ENCODE results near the gene SV2B. TPM values are rescaled to one million over a fixed set of nuclear protein-coding genes. Genes with fewer than 3 reads are reported as not detected.
A peak's percentile ranks its signal among the peaks of the same experiment; 100 is the strongest.

The SV2B gene
- total RNA-seq, 2 donors from 2014 or later = 6.5 to 8.8 TPM

DNA sequence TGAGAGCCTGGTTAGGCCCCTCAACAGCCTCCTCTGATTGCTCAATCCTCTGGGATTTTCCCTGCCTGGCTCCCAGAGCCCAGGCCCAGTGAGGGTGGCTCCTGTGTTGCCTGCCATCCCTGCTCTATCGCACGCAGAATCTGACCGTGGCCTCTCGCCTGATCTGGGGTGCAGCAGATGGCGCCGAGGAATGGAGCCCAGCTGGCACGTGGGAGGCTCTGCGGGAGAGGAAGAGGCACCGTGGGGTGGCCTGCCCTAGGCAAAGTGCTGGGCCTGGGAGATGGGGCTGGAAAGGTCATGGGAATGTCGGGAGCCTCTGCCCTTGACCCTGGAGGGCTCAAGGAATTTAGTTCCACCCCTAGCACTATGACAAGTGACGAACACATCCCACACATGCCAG lies 10.3 kb downstream of the SV2B start:
- H3K36me3 Mint-ChIP-seq (ENCODE audit: low read depth) = no peaks in the 10 kb centered on the region
- Histone ChIP-seq H3K4me3 (ENCODE audit: low read length) (no peak overlapping the region), H3K4me1 (ENCODE audit: control insufficient read depth, insufficient read depth, low read length) (peaks cover 4% of the 10 kb centered on the region), H3K36me3 (ENCODE audit: control insufficient read depth, insufficient read depth, low read length) (no peaks in the 10 kb centered on the region), H3K27me3 (ENCODE audit: control insufficient read depth, insufficient read depth, low read length, poor library complexity, severe bottlenecking) (peaks cover 87% of the 10 kb centered on the region), H3K9me3 (ENCODE audit: control insufficient read depth, low read length) (no peaks in the 10 kb centered on the region), H3K27ac (ENCODE audit: low read depth, low read length) (no peak overlapping the region), H3K9ac (ENCODE audit: extremely low read depth, low read length, poor library complexity, severe bottlenecking) (no peak overlapping the region)
- H3K27me3 Mint-ChIP-seq (ENCODE audit: insufficient read depth) = peaks cover 68% of the 10 kb centered on the region
- 90 to 91% methylated on average over 8 to 11 of the region's 11 CpGs for WGBS, 2 experiments (ENCODE audit: insufficient coverage in 1 of 2, insufficient read length in 1 of 2)
- no peak overlapping the region for H3K4me3 Mint-ChIP-seq
- TF ChIP-seq, protein P1, sequence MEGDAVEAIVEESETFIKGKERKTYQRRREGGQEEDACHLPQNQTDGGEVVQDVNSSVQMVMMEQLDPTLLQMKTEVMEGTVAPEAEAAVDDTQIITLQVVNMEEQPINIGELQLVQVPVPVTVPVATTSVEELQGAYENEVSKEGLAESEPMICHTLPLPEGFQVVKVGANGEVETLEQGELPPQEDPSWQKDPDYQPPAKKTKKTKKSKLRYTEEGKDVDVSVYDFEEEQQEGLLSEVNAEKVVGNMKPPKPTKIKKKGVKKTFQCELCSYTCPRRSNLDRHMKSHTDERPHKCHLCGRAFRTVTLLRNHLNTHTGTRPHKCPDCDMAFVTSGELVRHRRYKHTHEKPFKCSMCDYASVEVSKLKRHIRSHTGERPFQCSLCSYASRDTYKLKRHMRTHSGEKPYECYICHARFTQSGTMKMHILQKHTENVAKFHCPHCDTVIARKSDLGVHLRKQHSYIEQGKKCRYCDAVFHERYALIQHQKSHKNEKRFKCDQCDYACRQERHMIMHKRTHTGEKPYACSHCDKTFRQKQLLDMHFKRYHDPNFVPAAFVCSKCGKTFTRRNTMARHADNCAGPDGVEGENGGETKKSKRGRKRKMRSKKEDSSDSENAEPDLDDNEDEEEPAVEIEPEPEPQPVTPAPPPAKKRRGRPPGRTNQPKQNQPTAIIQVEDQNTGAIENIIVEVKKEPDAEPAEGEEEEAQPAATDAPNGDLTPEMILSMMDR (conservative IDR thresholded peaks at IDR 0.05) = no peak
- H3K4me1 Mint-ChIP-seq = peaks cover 9% of the 10 kb centered on the region
- H3K9me3 Mint-ChIP-seq = no peaks in the 10 kb centered on the region
- H3K27ac Mint-ChIP-seq = no peak overlapping the region
- no peak for DNase-seq

DNA sequence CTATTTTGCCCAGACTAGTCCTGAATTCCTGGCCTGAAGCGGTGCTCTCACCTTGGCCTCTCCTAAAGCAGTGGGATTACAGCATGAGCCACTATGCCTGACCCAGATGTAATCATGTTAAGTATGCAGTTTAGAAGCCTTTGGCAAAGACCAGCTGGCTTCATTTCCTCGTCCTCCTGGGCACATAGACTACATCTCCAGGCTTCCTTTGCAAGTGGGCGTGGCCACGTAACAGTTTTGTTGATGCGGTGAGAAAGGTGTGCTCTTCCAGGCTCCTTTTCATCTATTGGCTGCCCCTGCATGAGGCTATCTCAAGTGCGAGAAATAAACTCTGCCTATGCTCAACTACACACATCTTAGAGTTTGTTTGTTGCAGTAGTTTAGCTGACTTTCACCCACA lies 13.0 kb downstream of the SV2B start:
- H3K4me1 Mint-ChIP-seq = peaks cover 9% of the 10 kb centered on the region
- TF ChIP-seq, protein P1 (conservative IDR thresholded peaks at IDR 0.05) = no peak
- peaks cover 68% of the 10 kb centered on the region for H3K27me3 Mint-ChIP-seq (ENCODE audit: insufficient read depth)
- no peaks in the 10 kb centered on the region for H3K36me3 Mint-ChIP-seq (ENCODE audit: low read depth)
- Histone ChIP-seq H3K36me3 (ENCODE audit: control insufficient read depth, insufficient read depth, low read length) (no peaks in the 10 kb centered on the region), H3K9ac (ENCODE audit: extremely low read depth, low read length, poor library complexity, severe bottlenecking) (no peak overlapping the region), H3K27ac (ENCODE audit: low read depth, low read length) (no peak overlapping the region), H3K27me3 (ENCODE audit: control insufficient read depth, insufficient read depth, low read length, poor library complexity, severe bottlenecking) (peaks cover 91% of the 10 kb centered on the region), H3K9me3 (ENCODE audit: control insufficient read depth, low read length) (peaks cover 18% of the 10 kb centered on the region), H3K4me1 (ENCODE audit: control insufficient read depth, insufficient read depth, low read length) (peaks cover 4% of the 10 kb centered on the region), H3K4me3 (ENCODE audit: low read length) (no peak overlapping the region)
- no peak overlapping the region for H3K4me3 Mint-ChIP-seq
- WGBS, 2 experiments (ENCODE audit: insufficient coverage in 1 of 2, insufficient read length in 1 of 2) = 84 to 88% methylated on average over 5 to 6 of the region's 6 CpGs
- no peak overlapping the region for H3K27ac Mint-ChIP-seq
- peaks cover 16% of the 10 kb centered on the region for H3K9me3 Mint-ChIP-seq
- peak; percentile 80 for DNase-seq

DNA sequence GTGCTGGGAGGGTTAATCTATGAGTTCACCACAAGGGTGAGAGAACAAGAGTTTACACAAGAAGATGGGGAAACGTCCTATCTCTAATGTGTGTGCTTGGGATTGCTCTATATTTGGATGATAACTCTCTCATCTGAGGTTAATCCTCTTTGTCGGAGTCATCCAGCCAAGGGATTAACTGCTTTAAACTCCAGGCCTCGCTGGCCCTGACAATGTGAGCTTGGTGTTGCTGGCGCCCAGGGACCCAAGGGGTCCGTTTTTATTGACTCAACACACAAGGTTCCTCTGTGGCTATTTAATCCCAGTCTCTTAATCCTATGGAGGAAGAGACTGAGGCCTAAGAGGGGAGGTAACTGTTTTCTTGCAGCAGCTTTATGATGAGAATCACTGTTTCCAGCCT lies 14.2 kb downstream of the SV2B start:
- TF ChIP-seq, protein P1 (conservative IDR thresholded peaks at IDR 0.05) = no peak
- peaks cover 64% of the 10 kb centered on the region for H3K27me3 Mint-ChIP-seq (ENCODE audit: insufficient read depth)
- H3K9ac ChIP-seq (ENCODE audit: extremely low read depth, low read length, poor library complexity, severe bottlenecking) = no peak overlapping the region
- 53 to 74% methylated on average over 5 of the region's 5 CpGs for WGBS, 2 experiments (ENCODE audit: insufficient coverage in 1 of 2, insufficient read length in 1 of 2)
- H3K27me3 ChIP-seq (ENCODE audit: control insufficient read depth, insufficient read depth, low read length, poor library complexity, severe bottlenecking) = peaks cover 91% of the 10 kb centered on the region
- no peak overlapping the region for H3K4me3 ChIP-seq (ENCODE audit: low read length)
- H3K9me3 Mint-ChIP-seq = peaks cover 25% of the 10 kb centered on the region
- peak; percentile 52 for DNase-seq
- no peak overlapping the region for H3K4me3 Mint-ChIP-seq
- no peaks in the 10 kb centered on the region for H3K36me3 ChIP-seq (ENCODE audit: control insufficient read depth, insufficient read depth, low read length)
- H3K4me1 Mint-ChIP-seq = peaks cover 9% of the 10 kb centered on the region
- no peak overlapping the region for H3K27ac Mint-ChIP-seq
- peaks cover 4% of the 10 kb centered on the region for H3K4me1 ChIP-seq (ENCODE audit: control insufficient read depth, insufficient read depth, low read length)
- H3K9me3 ChIP-seq (ENCODE audit: control insufficient read depth, low read length) = peaks cover 25% of the 10 kb centered on the region
- H3K27ac ChIP-seq (ENCODE audit: low read depth, low read length) = no peak overlapping the region
- H3K36me3 Mint-ChIP-seq (ENCODE audit: low read depth) = no peaks in the 10 kb centered on the region
